ENCODE measurements around the gene UGT2A1.

DNA sequence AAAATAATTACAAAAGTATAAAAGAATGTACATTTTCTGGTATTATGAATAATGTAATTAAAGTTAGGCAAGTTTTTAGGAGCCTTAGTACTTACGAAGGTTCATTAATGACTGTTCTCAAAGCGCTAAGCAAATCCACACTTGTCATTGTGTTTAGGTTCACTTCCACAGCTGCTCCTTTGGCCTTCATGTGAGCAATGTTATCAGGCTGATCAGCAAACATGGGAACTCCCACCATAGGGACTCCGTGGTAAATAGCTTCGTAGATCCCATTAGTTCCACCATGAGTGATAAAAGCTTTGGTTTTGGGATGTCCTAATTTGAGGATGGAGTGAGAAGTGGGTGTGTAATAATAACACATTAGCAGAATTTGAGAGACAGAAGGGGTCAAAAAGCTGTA lies 58.7 kb downstream of the UGT2A1 start:
- TF ChIP-seq, protein P1, sequence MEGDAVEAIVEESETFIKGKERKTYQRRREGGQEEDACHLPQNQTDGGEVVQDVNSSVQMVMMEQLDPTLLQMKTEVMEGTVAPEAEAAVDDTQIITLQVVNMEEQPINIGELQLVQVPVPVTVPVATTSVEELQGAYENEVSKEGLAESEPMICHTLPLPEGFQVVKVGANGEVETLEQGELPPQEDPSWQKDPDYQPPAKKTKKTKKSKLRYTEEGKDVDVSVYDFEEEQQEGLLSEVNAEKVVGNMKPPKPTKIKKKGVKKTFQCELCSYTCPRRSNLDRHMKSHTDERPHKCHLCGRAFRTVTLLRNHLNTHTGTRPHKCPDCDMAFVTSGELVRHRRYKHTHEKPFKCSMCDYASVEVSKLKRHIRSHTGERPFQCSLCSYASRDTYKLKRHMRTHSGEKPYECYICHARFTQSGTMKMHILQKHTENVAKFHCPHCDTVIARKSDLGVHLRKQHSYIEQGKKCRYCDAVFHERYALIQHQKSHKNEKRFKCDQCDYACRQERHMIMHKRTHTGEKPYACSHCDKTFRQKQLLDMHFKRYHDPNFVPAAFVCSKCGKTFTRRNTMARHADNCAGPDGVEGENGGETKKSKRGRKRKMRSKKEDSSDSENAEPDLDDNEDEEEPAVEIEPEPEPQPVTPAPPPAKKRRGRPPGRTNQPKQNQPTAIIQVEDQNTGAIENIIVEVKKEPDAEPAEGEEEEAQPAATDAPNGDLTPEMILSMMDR (IDR thresholded peaks at IDR 0.05), result no peak
- TF ChIP-seq POLR2A (IDR thresholded peaks at IDR 0.05) (no peak), EP300 (IDR thresholded peaks at IDR 0.05) (no peak)

All from tibial nerve (tissue), 4 donors.